ENCODE results near the gene TRIM23. TPM values are rescaled to one million over a fixed set of nuclear protein-coding genes. Genes with fewer than 3 reads are reported as not detected.

Gene TRIM23
- total and polyA plus RNA-seq, 2 of the 4 experiments (the other 2 are of a cell fraction): 3.7 to 28.9 TPM

- in situ Hi-C loops (cut with MboI; ENCODE audit: low sequenced_read_pairs) (no loop called here), dilution Hi-C loops (cut with HindIII; ENCODE audit: low sequenced_read_pairs, unreplicated experiment) (no loop called here), intact Hi-C loops (cut with micrococcal nuclease) (no loop called here)
- no peak overlapping the region for H4K5ac ChIP-seq (ENCODE audit: low read depth, low read length)
- TF ChIP-seq CHD1 (IDR thresholded peaks at IDR 0.05; ENCODE audit: low read depth, low read length) (no peak), SMC3 (IDR thresholded peaks at IDR 0.05; ENCODE audit: low read depth, low read length) (no peak), MAZ (IDR thresholded peaks at IDR 0.05; ENCODE audit: borderline replicate concordance, low read depth, low read length) (no peak), USF2 (IDR thresholded peaks at IDR 0.05; ENCODE audit: low read depth, low read length) (no peak), MXI1 (IDR thresholded peaks at IDR 0.05; ENCODE audit: borderline replicate concordance, low read depth, low read length) (no peak), CEBPB (IDR thresholded peaks at IDR 0.05; ENCODE audit: low read depth, low read length) (no peak), RFX5 (IDR thresholded peaks at IDR 0.05; ENCODE audit: low read depth, low read length) (no peak), NFE2L2 (IDR thresholded peaks at IDR 0.05; ENCODE audit: low read depth, low read length) (no peak), MAFK (IDR thresholded peaks at IDR 0.05; ENCODE audit: low read depth, low read length) (no peak), RAD21 (IDR thresholded peaks at IDR 0.05; ENCODE audit: low read length) (no peak), POLR2A (IDR thresholded peaks at IDR 0.05; ENCODE audit: low read depth, low read length) (no peak), BHLHE40 (IDR thresholded peaks at IDR 0.05; ENCODE audit: low read depth, low read length) (no peak)
- TF ChIP-seq, protein P1, sequence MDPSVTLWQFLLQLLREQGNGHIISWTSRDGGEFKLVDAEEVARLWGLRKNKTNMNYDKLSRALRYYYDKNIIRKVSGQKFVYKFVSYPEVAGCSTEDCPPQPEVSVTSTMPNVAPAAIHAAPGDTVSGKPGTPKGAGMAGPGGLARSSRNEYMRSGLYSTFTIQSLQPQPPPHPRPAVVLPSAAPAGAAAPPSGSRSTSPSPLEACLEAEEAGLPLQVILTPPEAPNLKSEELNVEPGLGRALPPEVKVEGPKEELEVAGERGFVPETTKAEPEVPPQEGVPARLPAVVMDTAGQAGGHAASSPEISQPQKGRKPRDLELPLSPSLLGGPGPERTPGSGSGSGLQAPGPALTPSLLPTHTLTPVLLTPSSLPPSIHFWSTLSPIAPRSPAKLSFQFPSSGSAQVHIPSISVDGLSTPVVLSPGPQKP (IDR thresholded peaks at IDR 0.05; ENCODE audit: borderline replicate concordance, low read depth, low read length): no peak
- TF ChIP-seq, protein P2, sequence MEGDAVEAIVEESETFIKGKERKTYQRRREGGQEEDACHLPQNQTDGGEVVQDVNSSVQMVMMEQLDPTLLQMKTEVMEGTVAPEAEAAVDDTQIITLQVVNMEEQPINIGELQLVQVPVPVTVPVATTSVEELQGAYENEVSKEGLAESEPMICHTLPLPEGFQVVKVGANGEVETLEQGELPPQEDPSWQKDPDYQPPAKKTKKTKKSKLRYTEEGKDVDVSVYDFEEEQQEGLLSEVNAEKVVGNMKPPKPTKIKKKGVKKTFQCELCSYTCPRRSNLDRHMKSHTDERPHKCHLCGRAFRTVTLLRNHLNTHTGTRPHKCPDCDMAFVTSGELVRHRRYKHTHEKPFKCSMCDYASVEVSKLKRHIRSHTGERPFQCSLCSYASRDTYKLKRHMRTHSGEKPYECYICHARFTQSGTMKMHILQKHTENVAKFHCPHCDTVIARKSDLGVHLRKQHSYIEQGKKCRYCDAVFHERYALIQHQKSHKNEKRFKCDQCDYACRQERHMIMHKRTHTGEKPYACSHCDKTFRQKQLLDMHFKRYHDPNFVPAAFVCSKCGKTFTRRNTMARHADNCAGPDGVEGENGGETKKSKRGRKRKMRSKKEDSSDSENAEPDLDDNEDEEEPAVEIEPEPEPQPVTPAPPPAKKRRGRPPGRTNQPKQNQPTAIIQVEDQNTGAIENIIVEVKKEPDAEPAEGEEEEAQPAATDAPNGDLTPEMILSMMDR (conservative IDR thresholded peaks at IDR 0.05; ENCODE audit: low read depth, low read length): no peak
- H3K9ac ChIP-seq (ENCODE audit: low read depth, low read length): no peak overlapping the region
- no peak overlapping the region for H3K4me2 ChIP-seq (ENCODE audit: low read depth, low read length)
- no peak overlapping the region for H2AK9ac ChIP-seq (replicated peaks; ENCODE audit: low read depth, low read length, poor library complexity)
- no peak overlapping the region for H2BK20ac ChIP-seq (ENCODE audit: low read depth, low read length)
- H3K9me1 ChIP-seq (ENCODE audit: insufficient read depth, low read length): 0 out of 2 replicates have a peak, but pooled peaks cover 2% of the 10 kb centered on the region
- no peak overlapping the region for H4K8ac ChIP-seq (ENCODE audit: low read depth in 2 of 2, low read length in 2 of 2)
- no peaks in the 10 kb centered on the region for H4K20me1 ChIP-seq (ENCODE audit: insufficient read depth, low read length)
- peaks cover 4% of the 10 kb centered on the region for H3K36me3 ChIP-seq (ENCODE audit: control insufficient read depth, insufficient read depth, low read length)
- no peak overlapping the region for H2BK5ac ChIP-seq (ENCODE audit: low read depth, low read length, poor library complexity, severe bottlenecking)
- ATAC-seq (ENCODE audit: low read depth): no peak
- H3K9me3 ChIP-seq (ENCODE audit: control insufficient read depth, insufficient read depth, low read length): no peaks in the 10 kb centered on the region
- ChIA-PET POLR2A (ENCODE audit: unreplicated experiment) (no interaction called here), CTCF (interaction anchor here (0.7 kb wide), 1 partner anchor 983 kb away, joined by 3 read pairs; no protein-coding TSS in a partner anchor)
- H3K14ac ChIP-seq (replicated peaks; ENCODE audit: low read depth, low read length): no peak overlapping the region
- H2BK15ac ChIP-seq (ENCODE audit: low read depth, low read length): no peak overlapping the region
- H3K56ac ChIP-seq (ENCODE audit: extremely low read depth, insufficient read depth, low read length): no peak overlapping the region
- no peak overlapping the region for H2BK120ac ChIP-seq (ENCODE audit: low read depth, low read length)
- H2AK5ac ChIP-seq (ENCODE audit: low read depth, low read length): no peak overlapping the region
- no peak overlapping the region for H3K4ac ChIP-seq (ENCODE audit: low read depth, low read length)
- WGBS, 2 experiments (ENCODE audit: extremely low coverage in 2 of 2, insufficient read length in 1 of 2): no CpG with 5 or more reads among the region's 2 CpGs
- BruUV-seq (replicated peaks): no TSS peak
- no peak overlapping the region for H3K27ac ChIP-seq (ENCODE audit: insufficient read depth, low read length)
- no peak overlapping the region for H3K4me3 ChIP-seq (ENCODE audit: insufficient read depth, low read depth, low read length)
- H2AFZ ChIP-seq (replicated peaks; ENCODE audit: low read length, poor library complexity): no peak overlapping the region
- no peak overlapping the region for H4K91ac ChIP-seq (ENCODE audit: insufficient read depth, low read depth, low read length)
- H3K23ac ChIP-seq (ENCODE audit: low read depth, low read length): no peak overlapping the region
- no peak for DNase-seq
- no peak overlapping the region for H3K18ac ChIP-seq (ENCODE audit: low read depth, low read length)
- no peaks in the 10 kb centered on the region; the same call in 1 of the 2 replicates for H3K4me1 ChIP-seq (ENCODE audit: control insufficient read depth, insufficient read depth, low read length)
- no peaks in the 10 kb centered on the region for H3K27me3 ChIP-seq (ENCODE audit: control insufficient read depth, insufficient read depth, low read length)
- no peaks in the 10 kb centered on the region; a peak in 2 of 4 replicates for H3K79me1 ChIP-seq (ENCODE audit: low read depth in 1 of 2, low read length in 2 of 2)
Measured at GRCh38 chr5:65646938-65647337, 22.8 kb upstream of the TRIM23 start.

Measured in IMR-90 (cell line).